Measurements from ENCODE around the gene NUMBL. TPM values are rescaled to one million over a fixed set of nuclear protein-coding genes. Genes with fewer than 3 reads are reported as not detected.

The NUMBL gene
- total and polyA plus RNA-seq, 11 donors = 7.3 to 29.1 (median 10.6) TPM

GRCh38 chr19:40638327-40638726 lies 52.1 kb downstream of the NUMBL start:
- intact Hi-C loops (cut with DNase I) = loop anchor here in 5 of 10 donors (5.0 to 10.0 kb wide), 5 partner anchors 36 to 334 kb away; partner anchors contain the start of gene LTBP4 (in 1 of the 5)
- H3K27ac ChIP-seq = no peak overlapping the region

GRCh38 chr19:40633207-40633606 lies 57.2 kb downstream of the NUMBL start:
- ATAC-seq (no peak), DNase-seq (no peak)
- Histone ChIP-seq H3K27me3 (no peaks in the 10 kb centered on the region), H3K4me1 (peaks cover 0 to 19% (median 7%) of the 10 kb centered on the region in 12 donors), H3K36me3 (peaks cover 0 to 30% (median 11%) of the 10 kb centered on the region in 9 donors), H3K9me3 (no peaks in the 10 kb centered on the region), H3K27ac (no peak overlapping the region), H3K4me3 (no peak overlapping the region)
- WGBS, 4 donors = 88 to 92% (median 90%) methylated on average over 5 of the region's 5 CpGs
- TF ChIP-seq CTCF (IDR thresholded peaks at IDR 0.05) (no peak), POLR2A (IDR thresholded peaks at IDR 0.05) (no peak)
- intact Hi-C loops (cut with DNase I) = loop anchor here in 6 of 10 donors (5.0 to 10.0 kb wide), 5 partner anchors 88 to 328 kb away; no protein-coding TSS in a partner anchor

More at GRCh38 chr19:40638327-40638726, 52.1 kb downstream of the NUMBL start:
- no peaks in the 10 kb centered on the region for H3K9me3 ChIP-seq
- 74 to 90% (median 85%) methylated on average over 1 of the region's 1 CpG for WGBS, 4 donors
- no peak for ATAC-seq
- no peak overlapping the region for H3K4me3 ChIP-seq
- H3K27me3 ChIP-seq = no peaks in the 10 kb centered on the region
- H3K4me1 ChIP-seq = peaks cover 0 to 37% (median 11%) of the 10 kb centered on the region in 12 donors
- no peak for TF ChIP-seq CTCF (IDR thresholded peaks at IDR 0.05)
- no peak for TF ChIP-seq POLR2A (IDR thresholded peaks at IDR 0.05)
- H3K36me3 ChIP-seq = no peaks in the 10 kb centered on the region
- no peak for DNase-seq

GRCh38 chr19:40632311-40633036 lies 58.0 kb downstream of the NUMBL start:
- 79 to 89% (median 84%) methylated on average over 3 of the region's 3 CpGs for WGBS, 4 donors
- ATAC-seq = no peak
- TF ChIP-seq CTCF (IDR thresholded peaks at IDR 0.05) (no peak), POLR2A (IDR thresholded peaks at IDR 0.05) (no peak)
- Histone ChIP-seq H3K27ac (no peak overlapping the region), H3K4me3 (no peak overlapping the region), H3K27me3 (no peaks in the 10 kb centered on the region), H3K9me3 (no peaks in the 10 kb centered on the region), H3K36me3 (peaks cover 0 to 37% (median 11%) of the 10 kb centered on the region in 9 donors), H3K4me1 (peaks cover 0 to 19% (median 7%) of the 10 kb centered on the region in 12 donors)
- intact Hi-C loops (cut with DNase I) = loop anchor here in 6 of 10 donors (5.0 to 10.0 kb wide), 5 partner anchors 88 to 328 kb away; no protein-coding TSS in a partner anchor
- DNase-seq = no peak

- intact Hi-C loops (cut with DNase I) = loop anchor here in 6 of 10 donors (5.0 to 10.0 kb wide), 5 partner anchors 86 to 326 kb away; no protein-coding TSS in a partner anchor
- peak in 2 of 4 donors; percentile 22 to 26 for ATAC-seq
- peak overlapping the region in 2 of 12 donors; percentile 13 to 34 for H3K27ac ChIP-seq
- DNase-seq = no peak
- H3K27me3 ChIP-seq = no peaks in the 10 kb centered on the region
- no peak overlapping the region for H3K4me3 ChIP-seq
- H3K36me3 ChIP-seq = peaks cover 0 to 55% (median 19%) of the 10 kb centered on the region in 9 donors
- 60 to 68% (median 63%) methylated on average over 16 of the region's 16 CpGs for WGBS, 4 donors
- no peak for TF ChIP-seq CTCF (IDR thresholded peaks at IDR 0.05)
- peaks cover 0 to 19% (median 7%) of the 10 kb centered on the region in 12 donors for H3K4me1 ChIP-seq
- H3K9me3 ChIP-seq = no peaks in the 10 kb centered on the region
These were observed 59.8 kb downstream of the NUMBL start for GRCh38 chr19:40630571-40631160.

All from heart left ventricle (tissue), 16 donors.